NCI-H1930 (cell line): ENCODE measurements around the gene SLC35A3.
A peak's percentile ranks its signal among the peaks of the same experiment; 100 is the strongest.
"Not testable (repeated sequence)": the region's sequence is repeated elsewhere in the genome, so short reads cannot be mapped to it uniquely, and the experiment has no call there.

Source experiments
- DNase-seq, 2 experiments: peaks; one replicate each; lab custom pipeline; 2025; lab: John Stamatoyannopoulos, UW

SLC35A3 gene

GRCh38 chr1:99969729-99970621 is at the start of gene SLC35A3:
Gene SLC35A3, plus strand, starts transcription at chr1:99969996. Its CDS starts 23,559 bp downstream, at chr1:99993555.
- peak; percentile 60 to 63 for DNase-seq

- DNase-seq: no peak
These were observed 35.0 kb upstream of the SLC35A3 start for GRCh38 chr1:99934801-99935200.

GRCh38 chr1:99935534-99935933 is 34.3 kb upstream of the SLC35A3 start:
- no peak for DNase-seq

- no peak for DNase-seq
These were observed 33.7 kb upstream of the SLC35A3 start for GRCh38 chr1:99936071-99936470.

GRCh38 chr1:99942723-99943122 is 27.1 kb upstream of the SLC35A3 start:
- DNase-seq: no peak

- DNase-seq: no peak
These were observed 26.5 kb upstream of the SLC35A3 start for GRCh38 chr1:99943223-99943794.

- no peak for DNase-seq
These were observed 25.6 kb upstream of the SLC35A3 start for GRCh38 chr1:99944192-99944591.

- DNase-seq: no peak
These were observed 24.6 kb upstream of the SLC35A3 start for GRCh38 chr1:99945174-99945573.

- DNase-seq: no peak
These were observed 19.3 kb upstream of the SLC35A3 start for GRCh38 chr1:99950486-99950885.

GRCh38 chr1:99952522-99952921 is 17.3 kb upstream of the SLC35A3 start:
- no peak for DNase-seq

GRCh38 chr1:99955375-99955774 is 14.4 kb upstream of the SLC35A3 start:
- DNase-seq: no peak

GRCh38 chr1:99956755-99957154 is 13.0 kb upstream of the SLC35A3 start:
- DNase-seq: no peak

GRCh38 chr1:99957818-99958217 is 12.0 kb upstream of the SLC35A3 start:
- no peak for DNase-seq

- not testable (repeated sequence) for DNase-seq
These were observed 10.5 kb upstream of the SLC35A3 start for GRCh38 chr1:99959189-99959705.

GRCh38 chr1:99960260-99960659 is 9.5 kb upstream of the SLC35A3 start:
- not testable (repeated sequence) for DNase-seq

- no peak for DNase-seq
These were observed 6.6 kb upstream of the SLC35A3 start for GRCh38 chr1:99963041-99963795.

GRCh38 chr1:99964806-99965205 is 5.0 kb upstream of the SLC35A3 start:
- DNase-seq: no peak

GRCh38 chr1:99965646-99966375 is 4.0 kb upstream of the SLC35A3 start:
- no peak for DNase-seq

GRCh38 chr1:99968214-99968613 is 1.6 kb upstream of the SLC35A3 start:
- no peak for DNase-seq

GRCh38 chr1:99969260-99969728 is 502 bp upstream of the SLC35A3 start:
- DNase-seq: no peak

GRCh38 chr1:99970713-99971255 is 988 bp downstream of the SLC35A3 start:
- no peak for DNase-seq
